Islet precursor cell (in vitro differentiated cells): ENCODE results near the gene MAP4K4.

ENCODE experiments used
- DNase-seq: peaks from one replicate; pipeline ENCODE4 v3.0.0-alpha.2; 2018

The MAP4K4 gene

DNA sequence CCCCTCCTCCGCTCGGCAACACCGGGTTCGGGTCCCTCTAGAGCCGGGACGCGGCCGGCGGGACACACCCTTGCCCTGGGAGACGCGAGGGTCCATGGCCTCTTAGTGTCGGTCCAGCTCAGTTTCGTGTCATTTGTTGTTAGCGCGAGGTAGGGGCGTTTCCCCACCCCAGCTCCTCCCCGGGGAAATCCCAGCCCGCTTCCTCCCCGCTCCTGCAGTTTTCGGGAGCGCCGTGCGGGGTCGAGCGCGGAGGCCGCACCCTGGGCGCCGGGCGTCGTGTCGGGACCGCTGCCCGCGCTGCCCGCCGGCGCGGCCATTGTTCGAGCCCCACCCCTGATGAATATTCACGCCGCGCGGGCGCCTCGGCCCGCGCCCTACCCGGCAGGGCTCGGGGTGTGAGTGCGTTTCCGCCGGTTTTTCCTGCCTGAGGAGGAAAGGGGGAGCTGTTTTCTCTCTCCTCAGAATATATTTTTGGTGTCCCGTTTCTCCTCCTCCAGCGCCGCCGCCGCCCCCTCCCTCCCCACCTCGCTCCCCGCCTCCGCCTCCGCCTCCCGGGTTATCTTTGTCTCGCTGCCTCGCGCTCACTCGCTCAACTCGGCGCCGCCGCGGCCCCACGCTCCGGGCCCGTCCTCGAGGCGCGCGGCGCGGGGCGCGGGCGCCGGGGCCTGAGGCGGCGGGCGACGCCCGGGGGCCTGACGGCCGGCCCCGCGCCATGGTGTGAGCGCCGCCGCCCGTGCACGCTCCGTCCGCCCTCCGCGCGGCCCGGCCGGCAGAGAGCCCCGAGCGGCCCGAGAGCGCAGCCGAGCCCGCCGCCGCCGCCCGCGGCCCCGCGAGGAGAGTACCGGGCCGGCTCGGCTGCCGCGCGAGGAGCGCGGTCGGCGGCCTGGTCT lies at the start of gene MAP4K4:
Gene MAP4K4 (plus strand): TSS at position 584 of the 890 bp plus-strand sequence. CDS start 374 bp downstream, outside the sequence.
- peak; percentile 89 for DNase-seq

- DNase-seq, result no peak
Observed at GRCh38 chr2:101653469-101653868, 44.0 kb upstream of the MAP4K4 start.

GRCh38 chr2:101655702-101656422 lies 41.6 kb upstream of the MAP4K4 start:
- DNase-seq, result no peak

DNA sequence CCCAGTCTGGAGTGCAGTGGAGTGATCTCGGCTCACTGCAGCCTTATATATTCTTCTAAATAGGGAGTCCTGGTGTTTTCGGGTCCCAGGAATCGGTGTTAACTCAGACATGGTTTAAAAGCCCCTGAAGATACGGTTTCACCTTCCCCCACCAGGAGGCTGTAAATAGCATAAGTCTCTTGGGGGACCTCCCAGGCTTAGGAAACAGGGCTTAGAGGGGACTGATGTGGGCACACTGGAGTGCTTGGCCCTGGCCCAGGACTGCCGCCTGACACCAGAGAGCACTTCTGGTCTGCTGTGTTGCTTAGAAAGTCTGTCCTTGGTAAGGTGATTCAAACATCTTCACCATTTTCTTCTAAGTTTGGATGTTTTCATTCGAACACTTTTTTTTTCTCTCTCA lies 39.7 kb upstream of the MAP4K4 start:
- DNase-seq, result no peak

GRCh38 chr2:101658387-101658786 lies 39.1 kb upstream of the MAP4K4 start:
- DNase-seq, result no peak

GRCh38 chr2:101665312-101665711 lies 32.2 kb upstream of the MAP4K4 start:
- no peak for DNase-seq

- DNase-seq, result no peak
Observed at GRCh38 chr2:101667823-101668222, 29.7 kb upstream of the MAP4K4 start.

GRCh38 chr2:101672047-101672446 lies 25.5 kb upstream of the MAP4K4 start:
- DNase-seq, result no peak

DNA sequence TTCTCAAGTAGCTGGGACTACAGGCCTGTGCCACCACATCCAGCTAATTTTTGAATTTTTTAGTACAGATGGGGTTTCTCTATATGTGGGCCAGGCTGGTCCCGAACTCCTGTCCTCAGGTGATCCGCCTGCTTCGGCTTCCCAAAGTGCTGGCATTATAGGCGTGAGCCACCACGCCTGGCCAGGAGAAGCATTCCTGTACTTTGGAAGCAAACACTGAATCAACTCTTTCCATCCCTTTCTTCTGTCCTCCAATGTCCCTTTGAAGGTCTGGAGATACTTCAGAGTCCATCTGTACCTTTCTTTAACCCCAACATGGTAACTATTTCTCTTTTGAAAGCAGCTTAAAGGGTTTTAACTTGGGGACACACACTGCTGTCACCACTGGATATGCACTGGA lies 23.6 kb upstream of the MAP4K4 start:
- no peak for DNase-seq

DNA sequence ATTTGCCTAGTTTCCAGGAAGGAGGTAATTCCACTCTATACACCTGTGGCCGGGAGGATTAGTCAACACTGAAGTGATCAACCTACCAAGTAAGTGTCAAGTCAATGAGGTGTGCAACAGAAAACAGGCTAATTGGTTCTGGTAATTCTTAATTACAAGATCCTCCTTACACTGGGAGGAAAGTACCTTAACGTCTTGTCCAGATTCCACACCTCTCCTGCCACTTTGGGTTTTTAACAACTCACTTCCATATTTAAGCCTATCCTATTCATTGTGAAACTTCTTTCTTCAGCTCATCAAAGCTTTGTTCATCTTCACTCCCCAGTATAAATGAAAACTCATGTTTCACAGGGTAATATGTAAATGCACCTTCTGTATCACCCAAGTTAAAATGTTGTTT lies 22.0 kb upstream of the MAP4K4 start:
- DNase-seq, result no peak

- DNase-seq, result no peak
Observed at GRCh38 chr2:101676674-101677073, 20.8 kb upstream of the MAP4K4 start.

DNA sequence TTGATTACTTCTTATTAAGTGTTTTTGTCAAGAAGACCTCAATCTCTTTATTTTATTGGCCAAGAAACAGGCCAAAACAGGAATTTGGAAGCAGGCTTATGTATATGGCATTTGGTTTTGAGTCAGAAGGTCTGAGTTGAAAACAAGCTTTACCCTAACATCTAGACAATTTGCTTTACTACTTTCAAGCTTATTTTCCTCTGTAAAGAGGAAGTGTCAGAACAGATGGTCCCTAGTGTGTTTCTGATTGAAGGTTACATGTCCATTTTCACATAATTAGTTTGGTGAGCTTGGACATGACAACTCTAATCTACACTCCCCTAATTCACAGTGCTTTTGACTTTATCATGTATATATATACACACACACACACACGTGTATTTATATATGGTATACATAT lies 19.8 kb upstream of the MAP4K4 start:
- DNase-seq, result no peak

DNA sequence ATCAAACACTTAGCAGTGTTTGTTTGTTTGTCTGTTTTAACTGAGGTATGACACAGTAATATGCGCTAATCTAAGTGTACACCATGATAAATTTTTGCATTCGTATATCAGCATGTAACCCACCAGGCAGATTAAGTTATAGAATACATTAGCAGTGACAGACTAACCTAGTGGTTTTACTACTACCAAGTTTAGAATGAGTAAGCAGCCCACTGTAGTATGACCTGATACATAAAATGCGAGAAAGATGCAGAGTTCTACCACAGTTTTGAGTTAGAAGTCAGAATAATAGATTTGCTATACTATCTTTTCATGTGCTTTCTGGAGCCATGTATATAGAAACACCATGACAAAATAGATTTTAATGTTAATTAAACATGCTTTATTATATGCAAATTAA lies 19.1 kb upstream of the MAP4K4 start:
- DNase-seq, result no peak

DNA sequence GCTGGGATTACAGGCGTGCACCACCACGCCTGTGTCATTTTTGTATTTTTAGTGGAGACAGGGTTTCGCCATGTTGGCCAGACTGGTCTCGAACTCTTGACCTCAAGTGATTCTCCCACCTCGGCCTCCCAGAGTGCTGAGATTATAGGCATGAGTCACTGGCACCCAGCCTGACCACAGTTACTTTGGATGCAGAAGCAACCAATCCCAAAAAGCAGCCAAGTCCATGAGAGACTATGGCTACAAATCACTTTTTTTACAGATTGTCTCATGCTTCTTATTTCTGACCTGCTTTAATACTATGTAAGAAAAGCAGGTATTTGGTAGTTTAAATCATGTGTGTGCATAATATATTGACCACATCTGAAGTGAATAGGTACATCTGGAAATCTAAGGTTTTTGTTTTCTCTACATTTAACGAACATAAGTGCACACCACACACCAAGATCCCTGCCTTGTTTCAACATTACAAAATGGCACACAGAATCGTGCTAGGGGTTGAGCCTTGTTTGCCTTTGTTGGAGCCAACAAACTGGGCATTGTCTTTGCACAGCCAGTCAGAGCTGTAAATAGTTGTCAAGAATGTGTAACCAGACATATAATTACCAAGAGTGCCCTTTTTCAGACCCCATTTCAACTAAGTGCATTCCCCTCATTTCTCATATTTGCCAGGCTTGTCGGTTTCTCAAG lies 18.3 kb upstream of the MAP4K4 start:
- peak; percentile 94 for DNase-seq

DNA sequence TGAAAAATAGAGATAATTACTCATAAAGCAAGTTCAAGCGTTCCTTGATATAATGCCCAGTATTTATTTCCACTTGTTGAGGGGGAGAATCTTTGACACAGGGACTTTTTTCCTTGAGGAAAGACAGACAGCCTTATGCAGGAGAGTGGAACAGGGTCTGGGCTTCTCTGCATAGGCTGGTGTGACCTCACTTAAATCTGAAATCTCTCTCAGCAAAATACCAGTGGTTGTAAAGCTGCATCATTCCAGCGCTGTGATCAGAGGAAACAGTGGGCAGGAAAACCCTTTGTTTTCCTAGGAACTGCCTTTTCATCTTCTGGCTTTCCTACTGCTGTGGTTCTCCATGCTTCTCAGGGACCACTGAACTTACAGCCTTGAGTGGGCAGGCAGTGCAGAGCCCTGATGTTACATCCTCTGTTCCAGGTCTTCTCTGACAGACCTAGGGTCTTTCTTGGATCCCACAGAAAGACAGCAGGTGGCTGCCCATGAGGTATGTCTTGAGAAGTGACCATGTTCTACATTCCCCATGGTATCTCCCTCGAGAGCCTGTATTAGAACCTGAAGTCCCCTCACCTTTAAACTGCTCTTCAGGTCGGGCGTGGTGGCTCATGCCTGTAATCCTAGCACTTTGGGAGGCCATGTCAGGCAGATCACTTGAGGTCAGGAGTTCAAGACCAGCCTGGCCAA lies 17.6 kb upstream of the MAP4K4 start:
- DNase-seq, result peak; percentile 89

DNA sequence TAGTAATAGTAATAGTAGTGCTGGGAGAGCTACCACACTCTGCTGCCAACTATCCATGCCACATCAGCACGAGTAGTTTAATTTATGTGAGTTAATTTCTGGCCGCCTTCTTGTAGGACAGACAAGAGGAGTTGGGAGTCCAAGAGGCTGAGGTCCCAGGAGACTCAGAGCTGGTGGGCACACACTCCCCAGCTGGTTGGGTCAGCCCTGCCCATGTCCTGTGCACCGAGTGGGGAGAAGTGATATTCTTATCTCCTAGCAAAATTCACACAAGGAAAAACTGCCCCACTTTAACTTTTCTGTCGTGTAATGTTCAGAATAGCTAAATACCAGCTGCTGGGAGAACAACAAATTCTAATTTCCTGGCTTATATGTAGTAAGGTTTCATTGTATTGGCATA lies 15.2 kb upstream of the MAP4K4 start:
- no peak for DNase-seq

DNA sequence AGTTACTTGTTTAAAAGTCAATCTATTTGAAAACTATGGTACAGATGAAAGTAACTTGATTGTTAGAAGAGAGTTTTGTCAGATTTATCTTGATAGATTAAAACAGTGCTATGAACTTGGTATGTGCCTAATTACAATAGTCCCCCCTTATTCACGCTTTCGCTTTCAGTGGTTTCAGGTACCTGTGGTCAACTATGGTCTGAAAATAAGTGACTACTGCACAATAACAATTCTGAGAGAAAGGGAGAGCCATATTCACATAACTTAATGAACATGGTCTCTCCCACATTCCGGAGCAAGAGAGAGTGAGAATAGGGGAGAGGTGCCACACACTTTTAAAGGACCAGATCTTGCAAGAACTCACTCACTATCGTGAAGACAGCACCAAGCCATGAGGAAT lies 13.2 kb upstream of the MAP4K4 start:
- DNase-seq, result no peak

- no peak for DNase-seq
Observed at GRCh38 chr2:101688261-101688660, 9.2 kb upstream of the MAP4K4 start.

GRCh38 chr2:101689114-101689825 lies 8.2 kb upstream of the MAP4K4 start:
- DNase-seq, result no peak

DNA sequence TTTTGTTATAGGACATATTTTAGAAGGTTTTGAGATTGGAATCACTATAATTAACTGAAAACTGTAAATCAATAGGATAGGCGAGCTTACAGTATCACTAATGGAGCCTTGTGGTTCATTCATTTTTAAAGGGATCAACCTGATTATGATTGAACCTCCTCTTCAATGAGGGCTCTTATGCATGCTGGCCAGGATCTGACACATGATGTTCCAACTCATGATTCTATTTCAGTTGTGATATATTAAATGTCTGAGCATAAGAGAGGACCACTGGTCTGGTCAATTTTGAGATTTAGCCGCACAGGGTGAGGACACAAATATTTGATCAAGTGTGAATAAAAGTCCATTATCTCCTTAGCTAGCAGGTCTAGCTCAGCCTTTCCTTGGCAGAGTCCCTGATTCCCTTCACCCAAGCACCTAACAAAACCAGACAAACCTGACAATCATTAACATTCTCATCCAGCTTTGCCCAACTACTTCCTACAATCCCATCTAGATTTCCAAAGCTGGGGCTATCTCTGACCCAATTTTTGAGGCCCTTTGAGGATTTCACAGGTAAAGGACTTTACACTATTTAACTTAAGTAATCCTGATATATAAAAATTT lies 6.9 kb upstream of the MAP4K4 start:
- DNase-seq, result no peak

GRCh38 chr2:101692041-101692440 lies 5.5 kb upstream of the MAP4K4 start:
- DNase-seq, result no peak

GRCh38 chr2:101692766-101693165 lies 4.7 kb upstream of the MAP4K4 start:
- DNase-seq, result no peak
